SIG-M5 treated with dmso at 0.1 percent for 504 hours (cell line): Measurements from ENCODE around the gene KDM4B.
A peak's percentile ranks its signal among the peaks of the same experiment; 100 is the strongest.
"Not testable (repeated sequence)": the region's sequence is repeated elsewhere in the genome, so short reads cannot be mapped to it uniquely, and the experiment has no call there.

Experiments
- DNase-seq: peaks from one replicate; lab custom pipeline; 2025; ENCODE audit not compliant: unreplicated experiment; lab: John Stamatoyannopoulos, UW

The KDM4B gene

GRCh38 chr19:4968462-4969291 lies at the start of gene KDM4B:
KDM4B (plus strand) TSS chr19:4969113; CDS start chr19:5032891, 63,778 bp downstream.
- DNase-seq = peak; percentile 96

- peak; percentile 16 for DNase-seq
These were observed 46.2 kb upstream of the KDM4B start for GRCh38 chr19:4922530-4923275.

DNA sequence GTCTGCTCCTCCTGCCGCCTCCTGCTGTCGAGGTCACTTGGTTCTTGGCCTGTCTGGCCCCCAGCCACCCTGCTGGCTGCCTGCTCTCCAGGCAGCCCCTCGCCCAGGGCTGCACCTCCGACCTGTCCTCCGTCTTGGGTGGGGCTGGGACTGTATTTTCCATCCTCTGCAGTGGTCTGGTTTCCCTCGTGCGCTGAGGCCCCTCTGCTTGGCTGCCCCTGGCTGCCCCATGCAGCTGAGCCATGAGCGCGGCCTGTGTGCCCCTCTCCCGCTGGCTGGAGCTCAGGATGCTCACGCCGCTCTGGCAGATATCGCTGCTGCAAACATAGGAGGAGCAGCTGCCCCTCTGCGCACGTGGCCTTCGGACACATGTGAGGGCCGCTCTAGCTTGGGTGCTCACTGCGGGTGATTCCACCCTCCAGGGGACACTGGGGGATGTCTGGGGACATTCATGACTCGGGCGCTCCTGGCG lies 45.6 kb upstream of the KDM4B start:
- no peak for DNase-seq

DNA sequence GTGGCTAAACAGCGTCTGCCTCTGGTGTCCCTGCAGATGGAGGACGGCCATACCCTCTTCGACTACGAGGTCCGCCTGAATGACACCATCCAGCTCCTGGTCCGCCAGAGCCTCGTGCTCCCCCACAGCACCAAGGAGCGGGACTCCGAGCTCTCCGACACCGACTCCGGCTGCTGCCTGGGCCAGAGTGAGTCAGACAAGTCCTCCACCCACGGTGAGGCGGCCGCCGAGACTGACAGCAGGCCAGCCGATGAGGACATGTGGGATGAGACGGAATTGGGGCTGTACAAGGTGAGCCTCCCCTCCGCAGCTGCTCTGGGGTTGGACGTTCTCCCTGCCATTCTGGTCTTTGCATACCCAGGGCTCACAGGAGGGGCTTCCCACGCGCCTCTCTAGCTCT lies 39.7 kb upstream of the KDM4B start:
- no peak for DNase-seq

GRCh38 chr19:4930664-4931063 lies 38.2 kb upstream of the KDM4B start:
- DNase-seq = no peak

DNA sequence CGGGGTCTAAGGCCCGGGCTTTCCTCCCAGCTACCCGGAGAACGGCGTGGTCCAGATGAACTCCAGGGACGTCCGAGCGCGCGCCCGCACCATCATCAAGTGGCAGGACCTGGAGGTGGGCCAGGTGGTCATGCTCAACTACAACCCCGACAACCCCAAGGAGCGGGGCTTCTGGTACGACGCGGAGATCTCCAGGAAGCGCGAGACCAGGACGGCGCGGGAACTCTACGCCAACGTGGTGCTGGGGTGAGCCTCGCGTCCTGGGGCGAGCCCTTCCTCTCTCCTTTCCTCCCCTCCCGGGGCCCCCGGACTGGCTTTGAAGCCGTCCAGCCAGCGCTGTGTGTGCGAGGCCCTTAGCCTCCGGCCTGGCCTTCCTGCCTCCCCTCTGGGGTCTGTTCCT lies 36.2 kb upstream of the KDM4B start:
- DNase-seq = no peak

GRCh38 chr19:4933528-4933927 lies 35.4 kb upstream of the KDM4B start:
- no peak for DNase-seq

DNA sequence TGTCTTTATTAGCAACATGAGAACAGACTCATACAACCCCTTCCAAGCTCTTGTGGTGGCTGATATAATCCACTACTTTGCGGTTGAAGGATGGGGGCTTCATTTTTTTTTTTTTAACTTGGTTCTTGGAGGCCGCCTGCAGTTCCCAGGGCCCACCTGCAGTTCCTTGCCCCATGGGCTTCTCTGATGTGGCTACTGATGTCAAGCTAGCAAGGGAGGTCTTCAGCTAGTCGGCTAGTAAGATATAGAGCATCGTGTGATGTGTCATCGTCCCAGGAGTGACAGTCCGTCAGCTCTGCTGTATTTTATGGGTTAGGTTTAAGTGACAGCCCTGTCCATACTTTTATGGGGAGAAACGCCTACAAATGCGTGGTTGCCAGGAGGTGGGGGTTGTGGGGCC lies 33.5 kb upstream of the KDM4B start:
- DNase-seq = no peak

DNA sequence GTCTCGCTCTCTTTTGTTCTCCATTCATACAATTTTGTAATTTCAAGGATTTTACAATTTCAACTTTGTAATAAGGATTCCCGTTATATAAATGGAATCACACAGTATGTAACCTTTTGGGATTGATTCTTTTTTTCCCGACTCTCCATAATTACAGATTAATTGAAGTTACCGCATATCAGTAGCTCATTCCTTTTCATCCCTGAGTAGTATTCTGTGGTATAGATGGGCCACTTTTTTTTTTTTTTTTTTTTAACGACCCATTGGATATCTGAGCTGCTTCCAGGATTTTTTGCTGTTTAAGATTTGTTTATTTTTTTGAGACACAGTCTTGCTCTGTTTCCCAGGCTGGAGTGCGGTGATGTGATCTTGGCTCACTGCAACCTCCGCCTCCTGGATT lies 31.9 kb upstream of the KDM4B start:
- DNase-seq = no peak

GRCh38 chr19:4938461-4938860 lies 30.5 kb upstream of the KDM4B start:
- not testable (repeated sequence) for DNase-seq

DNA sequence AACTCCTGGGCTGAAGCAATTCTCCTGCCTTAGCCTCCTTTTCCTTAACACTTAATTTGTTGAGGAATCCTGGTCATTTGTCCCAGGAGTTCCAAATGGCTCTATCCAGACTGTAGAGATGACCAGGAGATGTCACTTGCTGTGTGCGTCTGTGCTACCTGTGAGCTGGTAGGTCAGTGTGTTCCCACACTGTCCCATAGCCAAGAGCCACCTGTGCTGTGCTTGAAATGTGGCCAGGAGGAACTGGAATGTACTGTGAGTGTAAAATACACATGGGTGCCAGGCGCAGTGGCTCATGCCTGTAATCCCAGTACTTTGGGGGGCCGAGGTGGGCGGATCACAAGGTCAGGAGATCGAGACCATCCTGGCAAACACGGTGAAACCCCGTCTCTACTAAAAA lies 29.4 kb upstream of the KDM4B start:
- DNase-seq = no peak

GRCh38 chr19:4941638-4942169 lies 27.2 kb upstream of the KDM4B start:
- DNase-seq = not testable (repeated sequence)

DNA sequence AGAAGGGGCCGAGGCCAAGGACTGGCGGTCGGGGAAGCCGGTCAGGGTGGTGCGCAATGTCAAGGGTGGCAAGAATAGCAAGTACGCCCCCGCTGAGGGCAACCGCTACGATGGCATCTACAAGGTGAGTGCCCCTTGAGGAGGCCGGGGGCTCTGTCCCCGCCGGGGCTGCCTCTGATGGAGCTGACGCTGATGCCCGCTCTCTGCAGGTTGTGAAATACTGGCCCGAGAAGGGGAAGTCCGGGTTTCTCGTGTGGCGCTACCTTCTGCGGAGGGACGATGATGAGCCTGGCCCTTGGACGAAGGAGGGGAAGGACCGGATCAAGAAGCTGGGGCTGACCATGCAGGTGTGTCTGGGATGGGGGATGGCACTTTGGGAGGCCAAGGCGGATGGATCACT lies 18.3 kb upstream of the KDM4B start:
- DNase-seq = not testable (repeated sequence)

DNA sequence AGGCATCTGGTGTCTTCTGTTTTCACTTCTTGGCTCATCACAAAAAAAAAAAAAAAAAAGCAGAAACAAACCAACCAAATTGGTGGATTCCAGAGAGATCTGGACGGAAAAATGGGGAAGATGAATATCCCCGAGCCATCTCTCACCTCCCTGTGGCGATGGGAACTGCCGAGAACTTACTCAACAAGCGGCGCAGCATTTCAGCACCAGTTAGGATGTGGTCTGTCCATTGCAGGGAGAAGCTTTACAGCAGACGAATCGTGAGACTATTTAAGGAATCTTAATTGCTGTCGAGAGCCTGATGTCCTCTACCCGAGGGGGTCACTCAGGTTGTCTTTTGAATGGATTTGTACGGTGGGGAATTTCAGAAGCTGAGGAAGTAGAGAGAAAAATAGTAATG lies 17.3 kb upstream of the KDM4B start:
- no peak for DNase-seq

DNA sequence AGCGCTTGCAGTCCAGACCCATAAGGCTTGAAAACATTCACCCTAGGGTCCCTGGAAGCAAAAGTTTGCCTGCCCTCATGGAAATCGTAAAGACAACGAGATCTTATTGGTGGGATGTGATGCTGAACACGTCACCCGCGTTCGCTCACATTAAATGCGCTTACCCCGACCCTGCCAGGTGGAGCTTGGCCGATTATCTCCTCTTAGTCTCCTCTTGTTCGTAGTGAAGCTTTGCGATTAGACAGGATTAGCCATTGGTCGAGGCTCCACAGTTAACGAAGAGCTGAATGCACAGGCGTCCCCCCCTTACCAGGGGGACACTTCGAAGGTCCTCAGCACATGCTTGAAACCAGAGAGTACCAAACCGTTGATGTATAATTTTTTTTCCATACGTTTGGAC lies 16.0 kb upstream of the KDM4B start:
- DNase-seq = no peak

- not testable (repeated sequence) for DNase-seq
These were observed 14.4 kb upstream of the KDM4B start for GRCh38 chr19:4954320-4955149.

- no peak for DNase-seq
These were observed 13.6 kb upstream of the KDM4B start for GRCh38 chr19:4955274-4955673.

GRCh38 chr19:4957981-4958380 lies 10.9 kb upstream of the KDM4B start:
- no peak for DNase-seq

GRCh38 chr19:4962085-4962619 lies 6.8 kb upstream of the KDM4B start:
- no peak for DNase-seq

DNA sequence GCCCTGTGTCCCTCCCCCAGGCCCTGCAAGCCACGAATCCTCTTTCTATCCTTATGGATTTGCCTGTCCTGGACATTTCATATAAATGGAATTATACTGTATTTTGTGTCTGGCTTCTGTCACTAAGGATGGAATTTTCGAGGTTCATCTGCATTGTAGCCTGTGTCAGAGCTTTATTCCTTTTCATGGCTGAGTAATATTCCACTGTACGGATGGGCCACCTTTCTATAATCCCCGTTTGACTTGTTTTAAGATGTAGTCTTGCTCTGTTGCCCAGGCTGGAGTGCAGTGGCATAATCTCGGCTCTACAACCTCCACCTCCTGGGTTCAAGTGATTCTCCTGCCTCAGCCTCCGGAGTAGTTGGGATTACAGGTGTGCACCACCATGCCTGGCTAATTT lies 3.9 kb upstream of the KDM4B start:
- DNase-seq = no peak

GRCh38 chr19:4966591-4966990 lies 2.3 kb upstream of the KDM4B start:
- DNase-seq = no peak
